HG03060 (cell line): ENCODE results near the gene SDF2L1.

Experiments
- ATAC-seq: cut with Tn5 transposase; IDR thresholded peaks from one replicate; pipeline ENCODE4 v1.9.1; 2021; ENCODE audit warnings: low read depth, moderate number of reproducible peaks; ENCODE audit not compliant: unreplicated experiment

SDF2L1 gene

GRCh38 chr22:21621025-21621424, 21.1 kb upstream of the SDF2L1 start:
- ATAC-seq, result no peak

GRCh38 chr22:21622011-21622918, 19.8 kb upstream of the SDF2L1 start:
- ATAC-seq, result no peak

- no peak for ATAC-seq
Measured at GRCh38 chr22:21622919-21623647, 19.0 kb upstream of the SDF2L1 start.

GRCh38 chr22:21623648-21623970, 18.5 kb upstream of the SDF2L1 start:
- no peak for ATAC-seq

- no peak for ATAC-seq
Measured at GRCh38 chr22:21624120-21624879, 17.8 kb upstream of the SDF2L1 start.

GRCh38 chr22:21624880-21625791, 17.0 kb upstream of the SDF2L1 start:
- ATAC-seq, result no peak

GRCh38 chr22:21626073-21626734, 15.9 kb upstream of the SDF2L1 start:
- ATAC-seq, result no peak

GRCh38 chr22:21626735-21627469, 15.2 kb upstream of the SDF2L1 start:
- ATAC-seq, result no peak

GRCh38 chr22:21628386-21629254, 13.5 kb upstream of the SDF2L1 start:
- no peak for ATAC-seq

- peak; percentile 50 for ATAC-seq
Measured at GRCh38 chr22:21629255-21630149, 12.6 kb upstream of the SDF2L1 start, which contains the start of gene YDJC. Gene YDJC, minus strand, starts transcription at chr22:21630022. Its CDS starts 8 bp downstream, at chr22:21630014.

- no peak for ATAC-seq
Measured at GRCh38 chr22:21631025-21631424, 11.1 kb upstream of the SDF2L1 start.

GRCh38 chr22:21632237-21632895, 9.7 kb upstream of the SDF2L1 start, which contains the start of gene CCDC116:
Gene CCDC116, plus strand, starts transcription at chr22:21632760. Its CDS starts 422 bp downstream, at chr22:21633182.
- no peak for ATAC-seq

GRCh38 chr22:21632931-21633330, 9.2 kb upstream of the SDF2L1 start:
- no peak for ATAC-seq

GRCh38 chr22:21633481-21633880, 8.6 kb upstream of the SDF2L1 start:
- no peak for ATAC-seq

- no peak for ATAC-seq
Measured at GRCh38 chr22:21634081-21634480, 8.0 kb upstream of the SDF2L1 start.

- ATAC-seq, result no peak
Measured at GRCh38 chr22:21634844-21635243, 7.3 kb upstream of the SDF2L1 start.
